Measurements from ENCODE around the gene ZHX3.

ZHX3 gene

DNA sequence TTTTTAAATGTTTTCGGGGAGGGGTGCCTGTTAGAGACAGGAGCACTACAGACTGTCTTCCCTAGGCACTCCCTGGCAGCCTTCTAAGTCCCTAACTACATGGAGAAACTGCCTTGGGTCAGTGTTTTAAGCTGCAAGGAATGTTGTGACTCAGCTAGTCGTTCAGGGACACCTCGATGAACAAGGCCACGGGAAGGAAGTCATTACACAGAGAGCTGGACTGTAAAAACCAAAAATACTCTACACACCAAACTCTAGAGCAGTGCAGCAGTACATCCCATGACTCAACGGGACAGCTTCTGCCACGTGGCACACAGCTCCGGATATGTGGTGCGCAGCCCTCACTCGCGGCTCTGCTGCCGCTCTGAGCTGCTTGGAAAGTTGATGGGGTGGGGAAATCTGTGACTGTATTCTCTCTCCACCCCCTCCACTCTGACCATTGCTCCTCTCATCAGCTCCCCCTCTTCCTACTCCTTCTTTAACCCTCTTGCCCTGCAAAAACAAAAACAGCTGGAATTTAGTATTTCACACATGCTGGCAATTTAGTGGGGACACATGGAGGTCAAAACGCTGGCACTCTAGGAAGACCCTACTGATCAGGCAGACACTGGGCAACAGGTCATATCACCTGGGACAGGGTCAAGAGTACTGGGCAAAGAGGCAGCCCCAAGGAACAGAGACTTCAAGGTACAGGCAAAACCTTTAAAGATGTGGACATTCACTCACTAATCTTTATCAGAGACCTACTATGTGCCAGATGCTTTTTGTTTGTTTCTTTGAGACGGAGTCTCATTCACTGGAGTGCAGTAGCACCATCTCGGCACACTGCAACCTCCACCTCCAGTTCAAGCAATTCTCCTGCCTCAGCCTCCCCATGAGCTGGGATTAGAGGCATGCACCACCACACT, 12.2 kb upstream of the ZHX3 start:
- peak; percentile 86 for DNase-seq (ENCODE audit: extremely low read depth, low read depth)
- TF ChIP-seq, protein P1, sequence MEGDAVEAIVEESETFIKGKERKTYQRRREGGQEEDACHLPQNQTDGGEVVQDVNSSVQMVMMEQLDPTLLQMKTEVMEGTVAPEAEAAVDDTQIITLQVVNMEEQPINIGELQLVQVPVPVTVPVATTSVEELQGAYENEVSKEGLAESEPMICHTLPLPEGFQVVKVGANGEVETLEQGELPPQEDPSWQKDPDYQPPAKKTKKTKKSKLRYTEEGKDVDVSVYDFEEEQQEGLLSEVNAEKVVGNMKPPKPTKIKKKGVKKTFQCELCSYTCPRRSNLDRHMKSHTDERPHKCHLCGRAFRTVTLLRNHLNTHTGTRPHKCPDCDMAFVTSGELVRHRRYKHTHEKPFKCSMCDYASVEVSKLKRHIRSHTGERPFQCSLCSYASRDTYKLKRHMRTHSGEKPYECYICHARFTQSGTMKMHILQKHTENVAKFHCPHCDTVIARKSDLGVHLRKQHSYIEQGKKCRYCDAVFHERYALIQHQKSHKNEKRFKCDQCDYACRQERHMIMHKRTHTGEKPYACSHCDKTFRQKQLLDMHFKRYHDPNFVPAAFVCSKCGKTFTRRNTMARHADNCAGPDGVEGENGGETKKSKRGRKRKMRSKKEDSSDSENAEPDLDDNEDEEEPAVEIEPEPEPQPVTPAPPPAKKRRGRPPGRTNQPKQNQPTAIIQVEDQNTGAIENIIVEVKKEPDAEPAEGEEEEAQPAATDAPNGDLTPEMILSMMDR (IDR thresholded peaks at IDR 0.05; ENCODE audit: low read depth, low read length) = no peak

DNA sequence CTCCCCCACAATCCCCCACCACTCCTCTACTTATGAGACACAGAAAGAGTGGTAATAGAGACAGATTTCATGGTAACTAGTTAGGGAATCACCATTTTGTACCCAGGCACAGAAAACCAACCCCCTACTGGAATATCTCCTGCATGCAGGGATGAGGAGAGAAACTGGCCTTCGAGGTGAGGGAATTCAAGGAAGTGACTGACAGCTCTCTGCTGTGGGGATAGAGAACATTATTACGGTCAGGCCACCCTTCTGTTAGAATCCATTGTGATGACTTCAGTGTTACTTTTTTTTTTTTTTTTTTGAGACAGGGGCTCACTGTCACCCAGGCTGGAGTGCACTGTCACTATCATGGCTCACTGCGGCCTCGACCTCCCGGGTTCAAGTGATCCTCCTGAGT, 9.6 kb upstream of the ZHX3 start:
- TF ChIP-seq, protein P1 (IDR thresholded peaks at IDR 0.05; ENCODE audit: low read depth, low read length) = no peak
- DNase-seq (ENCODE audit: extremely low read depth, low read depth) = no peak

DNA sequence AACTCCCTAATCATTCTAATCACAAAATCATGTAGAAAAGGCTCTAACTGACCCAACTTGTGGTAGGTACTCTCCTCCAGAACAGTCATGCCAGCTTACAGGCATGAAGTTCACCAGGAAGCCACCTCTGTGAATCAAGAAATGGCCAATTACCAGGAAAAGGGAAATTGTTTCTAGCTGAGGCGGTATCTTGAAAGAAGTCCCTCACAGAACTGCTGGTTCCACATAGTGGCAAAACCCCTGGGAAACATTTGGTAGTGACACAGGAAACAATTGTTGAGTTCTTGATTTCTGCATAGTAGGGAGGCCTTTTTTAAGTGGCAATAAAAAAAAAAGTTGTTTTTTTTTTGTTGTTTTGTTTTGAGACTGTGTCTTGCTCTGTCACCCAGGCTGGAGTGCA, 3.4 kb upstream of the ZHX3 start:
- TF ChIP-seq, protein P1 (IDR thresholded peaks at IDR 0.05; ENCODE audit: low read depth, low read length) = no peak
- DNase-seq (ENCODE audit: extremely low read depth, low read depth) = no peak

DNA sequence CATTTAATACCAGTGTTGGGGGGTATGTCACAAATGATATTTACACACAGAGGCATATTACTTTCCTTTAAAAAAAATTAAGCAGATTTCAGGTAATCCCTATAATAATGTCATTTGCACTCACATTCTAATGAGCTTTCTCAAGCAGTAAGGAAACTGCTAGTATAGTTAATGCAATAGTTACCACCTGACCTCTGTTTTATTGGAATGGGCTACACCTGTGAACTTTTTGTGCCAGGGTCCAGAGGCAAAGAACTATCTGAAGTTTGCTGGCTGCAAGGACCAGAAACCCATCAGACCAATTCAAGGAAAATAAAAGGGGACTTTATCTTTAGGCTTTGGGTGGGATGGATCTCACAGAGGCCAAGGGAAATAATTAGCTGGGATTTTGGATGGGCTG, 2.9 kb upstream of the ZHX3 start:
- TF ChIP-seq, protein P1 (IDR thresholded peaks at IDR 0.05; ENCODE audit: low read depth, low read length) = no peak
- no peak for DNase-seq (ENCODE audit: extremely low read depth, low read depth)

DNA sequence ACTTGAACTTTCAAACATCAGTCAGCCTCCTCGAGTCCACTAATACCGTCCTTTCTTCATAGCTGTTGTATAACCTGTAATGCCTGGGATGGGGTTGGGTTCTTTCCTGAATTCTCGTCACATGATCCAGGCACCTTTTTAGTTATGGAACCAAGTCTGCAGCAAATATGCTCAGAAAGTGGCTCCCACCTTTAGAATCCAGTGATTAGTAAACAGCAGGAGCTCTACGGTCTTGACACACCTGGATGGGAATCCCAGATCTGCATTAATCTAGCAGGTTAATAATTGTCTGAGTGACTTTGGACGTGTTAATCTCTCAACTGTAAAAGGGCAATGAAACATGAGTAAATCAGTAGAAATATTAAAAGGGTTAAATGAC, 729 bp upstream of the ZHX3 start:
- TF ChIP-seq, protein P1 (IDR thresholded peaks at IDR 0.05; ENCODE audit: low read depth, low read length) = no peak

DNA sequence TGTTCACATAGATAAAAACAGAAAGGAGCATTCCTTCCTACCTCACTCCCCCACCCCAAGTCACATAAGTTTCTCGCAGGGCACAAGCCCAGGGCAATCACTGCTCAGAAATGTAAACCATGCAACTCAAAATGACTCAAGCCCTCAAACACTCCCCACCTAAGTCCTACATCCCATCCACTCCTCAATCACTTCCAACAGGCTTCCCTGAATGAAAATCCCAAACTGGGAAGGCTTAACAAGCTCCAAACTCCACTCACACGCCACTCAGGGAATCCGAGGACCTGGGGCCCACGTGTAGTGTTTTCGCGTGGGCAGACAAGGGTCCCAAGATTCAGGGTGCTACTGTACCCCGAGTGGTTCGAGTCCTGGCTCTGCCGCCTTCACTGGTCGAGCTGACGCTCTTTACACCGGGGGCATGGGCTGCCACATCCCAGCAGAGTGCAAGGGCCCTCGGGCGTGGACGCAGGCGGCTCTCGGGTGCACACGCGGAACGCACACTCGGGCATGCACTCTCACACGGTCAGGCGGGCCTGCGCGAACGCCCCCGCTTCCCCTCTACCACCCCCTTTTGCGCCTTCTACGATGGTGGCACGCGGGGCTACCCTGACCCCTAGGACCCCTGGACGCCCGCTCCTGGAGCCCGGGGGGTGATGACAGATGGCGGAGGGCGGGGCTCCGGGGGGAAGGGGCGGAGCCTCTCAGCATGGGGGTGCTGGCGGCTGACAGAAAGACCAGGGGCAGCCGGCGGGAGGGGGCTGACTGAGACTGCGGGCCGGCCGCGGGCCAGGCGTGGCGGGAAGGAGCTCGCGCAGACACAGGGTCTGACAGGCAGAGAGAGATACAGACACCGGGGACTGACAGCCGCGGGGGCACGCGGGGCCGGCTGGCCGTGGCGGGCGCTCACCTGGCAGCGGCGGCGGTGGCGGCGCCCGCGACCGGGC, 657 bp downstream of the ZHX3 start:
- DNase-seq (ENCODE audit: extremely low read depth, low read depth) = no peak
- TF ChIP-seq, protein P1 (IDR thresholded peaks at IDR 0.05; ENCODE audit: low read depth, low read length) = no peak

More for the DNA sequence above, 729 bp upstream of the ZHX3 start:
- no peak for DNase-seq (ENCODE audit: extremely low read depth, low read depth)

DNA sequence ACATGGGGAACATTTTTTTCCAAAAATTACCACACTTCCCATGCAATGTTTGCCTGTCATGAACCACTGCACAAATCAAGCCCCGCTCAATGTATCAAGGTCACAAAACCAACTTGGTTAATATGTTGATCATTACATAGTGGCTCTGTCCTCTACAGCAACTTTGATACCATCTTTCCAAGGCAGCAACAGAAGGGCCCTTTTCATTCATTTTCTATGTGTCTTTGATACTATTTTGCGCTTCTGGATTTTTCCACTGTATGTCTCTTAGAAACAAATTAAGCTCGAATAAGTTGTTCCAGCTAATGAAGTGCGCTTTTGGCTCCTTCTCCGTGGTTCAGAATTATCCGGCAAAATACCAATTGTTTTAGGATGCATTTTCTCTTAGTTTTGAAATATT, 1.5 kb downstream of the ZHX3 start:
- TF ChIP-seq, protein P1 (IDR thresholded peaks at IDR 0.05; ENCODE audit: low read depth, low read length) = no peak
- no peak for DNase-seq (ENCODE audit: extremely low read depth, low read depth)

Data from AG09319 (cell line).